Upper lobe of left lung (tissue), 6 donors: ENCODE results near the gene QPCT. TPM values are rescaled to one million over a fixed set of nuclear protein-coding genes. Genes with fewer than 3 reads are reported as not detected.

Experiments
- ATAC-seq, 2 donors: fragments of 200-7000 bp; cut with Tn5 transposase; one replicate each; pipeline ENCODE4 v1.9.1; 2022; ENCODE audit warnings: mild to moderate bottlenecking in 2 of 2, moderate library complexity in 2 of 2; ENCODE audit not compliant: low FRiP score in 2 of 2
- DNase-seq, 2 donors: peaks; one replicate each; pipeline ENCODE4 v3.0.0-alpha.2; 2019 to 2020
- H3K27ac ChIP-seq, 4 donors: fragments of 200-600 bp; sonication (generic); one replicate each; pipeline ENCODE4 v1.5.1; 2016 to 2019
- H3K27me3 ChIP-seq, 4 donors: fragments of 200-600 bp; sonication (generic); one replicate each; pipeline ENCODE4 v1.5.1; 2017 to 2019
- H3K36me3 ChIP-seq, 4 donors: fragments of 200-600 bp; sonication (generic); one replicate each; pipeline ENCODE4 v1.5.1; 2016 to 2019
- H3K4me1 ChIP-seq, 4 donors: fragments of 200-600 bp; sonication (generic); one replicate each; pipeline ENCODE4 v1.5.1; 2018 to 2019
- H3K4me3 ChIP-seq, 4 donors: fragments of 200-600 bp; sonication (generic); one replicate each; pipeline ENCODE4 v1.5.1; 2017 to 2019; ENCODE audit warnings: mild to moderate bottlenecking in 2 of 4, moderate library complexity in 1 of 4
- H3K9me3 ChIP-seq, 4 donors: fragments of 200-600 bp; sonication (generic); one replicate each; pipeline ENCODE4 v1.5.1; 2018 to 2019
- EP300 ChIP-seq, 4 donors: sonication (generic); formaldehyde crosslinking; IDR thresholded peaks; one replicate each; pipeline ENCODE4 v1.5.1; 2017; ENCODE audit warnings: antibody characterized with exemption in 4 of 4, control low read depth in 2 of 4
- POLR2A ChIP-seq, 4 donors: fragments of 450-650 bp; IDR thresholded peaks; one replicate each; pipeline ENCODE4 v1.5.1; 2016 to 2017; ENCODE audit warnings: antibody characterized with exemption in 4 of 4, mild to moderate bottlenecking in 2 of 4
- POLR2AphosphoS5 ChIP-seq, 2 donors: sonication (generic); formaldehyde crosslinking; IDR thresholded peaks; one replicate each; pipeline ENCODE4 v1.5.1; 2017; ENCODE audit warnings: antibody characterized with exemption in 2 of 2
- WGBS, 2 donors: methylation state at CpG; one replicate each; pipeline ENCODE4 v1.1.5; 2017 to 2018; 5-methylcytosine and 5-hydroxymethylcytosine counted together
- total RNA-seq, 6 donors: library from RNA; depleted of rRNA in 4 of 6; stranded (reverse); fragments of >200 nt in 4 of 6; gene quantifications; one replicate each; pipeline versions ENCODE4 v1.1.0 to v1.2.1, GENCODE V29; 2016 to 2021
- TF ChIP-seq, protein P1 (sequence below), 6 experiments: fragments of 450-650 bp in 4 of 6; fragments of 200-600 bp in 2 of 6; sonication (generic) in 2 of 6; IDR thresholded peaks; one replicate each; pipeline ENCODE4 v1.5.1; 2016 to 2019; ENCODE audit warnings: antibody characterized with exemption in 6 of 6
- donor health status: DM: no; HTN: no; CAD: no; lungs with moderate emphysema.
- donor health status: DM: no; HTN: yes; CAD: no; lungs with severe emphysema.

QPCT gene
- total RNA-seq, 6 donors from 2014 or later = 2.0 to 12.5 (median 6.0) TPM; not detected in 1

DNA sequence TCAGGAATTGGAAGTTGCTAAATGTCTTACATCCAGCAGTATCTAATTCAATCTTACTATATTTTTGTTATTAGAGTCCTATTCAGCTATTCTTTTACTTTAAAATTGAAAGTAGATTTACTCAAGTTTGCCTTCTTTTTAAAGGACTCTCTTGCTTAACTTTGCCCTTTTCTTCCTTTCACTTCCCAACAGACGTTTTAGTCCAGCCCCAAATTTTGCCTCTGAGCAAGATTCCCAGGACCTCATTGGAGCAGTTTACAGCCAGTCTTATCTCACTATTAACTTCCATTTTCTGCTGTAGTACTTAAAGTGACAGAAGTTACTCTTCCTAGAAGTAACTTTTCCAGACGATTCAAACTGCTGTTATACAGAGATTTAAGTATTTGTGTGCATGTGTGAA is 18.1 kb upstream of the QPCT start:
- Histone ChIP-seq H3K9me3 (no peaks in the 10 kb centered on the region), H3K27me3 (no peaks in the 10 kb centered on the region), H3K36me3 (no peaks in the 10 kb centered on the region), H3K27ac (peak overlapping the region; percentile 14 to 96 (median 91)), H3K4me1 (peaks cover 16 to 41% (median 24%) of the 10 kb centered on the region in 4 donors), H3K4me3 (peak overlapping the region in 2 of 4 donors; percentile 66 to 90)
- DNase-seq (peak in 1 of 2 donors; percentile 58), ATAC-seq (peak; percentile 77 to 83)
- TF ChIP-seq POLR2A (IDR thresholded peaks at IDR 0.05) (no peak), EP300 (IDR thresholded peaks at IDR 0.05) (no peak), POLR2AphosphoS5 (IDR thresholded peaks at IDR 0.05) (no peak)
- TF ChIP-seq, protein P1, sequence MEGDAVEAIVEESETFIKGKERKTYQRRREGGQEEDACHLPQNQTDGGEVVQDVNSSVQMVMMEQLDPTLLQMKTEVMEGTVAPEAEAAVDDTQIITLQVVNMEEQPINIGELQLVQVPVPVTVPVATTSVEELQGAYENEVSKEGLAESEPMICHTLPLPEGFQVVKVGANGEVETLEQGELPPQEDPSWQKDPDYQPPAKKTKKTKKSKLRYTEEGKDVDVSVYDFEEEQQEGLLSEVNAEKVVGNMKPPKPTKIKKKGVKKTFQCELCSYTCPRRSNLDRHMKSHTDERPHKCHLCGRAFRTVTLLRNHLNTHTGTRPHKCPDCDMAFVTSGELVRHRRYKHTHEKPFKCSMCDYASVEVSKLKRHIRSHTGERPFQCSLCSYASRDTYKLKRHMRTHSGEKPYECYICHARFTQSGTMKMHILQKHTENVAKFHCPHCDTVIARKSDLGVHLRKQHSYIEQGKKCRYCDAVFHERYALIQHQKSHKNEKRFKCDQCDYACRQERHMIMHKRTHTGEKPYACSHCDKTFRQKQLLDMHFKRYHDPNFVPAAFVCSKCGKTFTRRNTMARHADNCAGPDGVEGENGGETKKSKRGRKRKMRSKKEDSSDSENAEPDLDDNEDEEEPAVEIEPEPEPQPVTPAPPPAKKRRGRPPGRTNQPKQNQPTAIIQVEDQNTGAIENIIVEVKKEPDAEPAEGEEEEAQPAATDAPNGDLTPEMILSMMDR (IDR thresholded peaks at IDR 0.05) = no peak
- 10 to 11% methylated on average over 2 of the region's 2 CpGs for WGBS, 2 donors

GRCh38 chr2:37326866-37327634 is 17.4 kb upstream of the QPCT start:
- peaks cover 10 to 36% (median 18%) of the 10 kb centered on the region in 4 donors for H3K4me1 ChIP-seq
- no peaks in the 10 kb centered on the region for H3K36me3 ChIP-seq
- ATAC-seq (no peak), DNase-seq (no peak)
- peak overlapping the region; percentile 14 to 96 (median 61) for H3K27ac ChIP-seq
- WGBS, 2 donors = 73 to 74% methylated on average over 8 of the region's 8 CpGs
- TF ChIP-seq EP300 (IDR thresholded peaks at IDR 0.05) (no peak), POLR2A (IDR thresholded peaks at IDR 0.05) (no peak), POLR2AphosphoS5 (IDR thresholded peaks at IDR 0.05) (no peak)
- TF ChIP-seq, protein P1 (IDR thresholded peaks at IDR 0.05) = no peak
- no peaks in the 10 kb centered on the region for H3K27me3 ChIP-seq
- H3K4me3 ChIP-seq = peak overlapping the region in 2 of 4 donors; percentile 66 to 90
- no peaks in the 10 kb centered on the region for H3K9me3 ChIP-seq

DNA sequence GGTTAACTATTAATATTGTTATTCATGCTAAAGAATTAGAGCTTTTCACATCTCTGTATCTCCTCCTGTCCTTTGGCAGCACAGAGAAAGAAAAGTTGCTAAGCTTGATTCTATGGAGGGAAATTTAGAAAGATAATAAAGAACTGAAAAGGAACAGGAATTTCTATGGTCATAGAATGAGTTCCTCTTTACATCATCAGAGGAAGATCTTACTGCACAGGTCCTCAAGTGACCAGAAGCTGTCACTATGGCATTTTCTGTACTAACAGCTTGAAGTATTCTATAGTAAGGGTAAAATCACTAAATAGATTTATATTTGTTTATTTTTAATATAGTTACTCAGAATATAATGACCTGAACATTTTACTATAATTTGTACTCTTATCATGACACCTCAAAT is 13.7 kb upstream of the QPCT start:
- Histone ChIP-seq H3K27me3 (no peaks in the 10 kb centered on the region), H3K36me3 (no peaks in the 10 kb centered on the region), H3K9me3 (no peaks in the 10 kb centered on the region), H3K4me1 (peaks cover 0 to 13% (median 3%) of the 10 kb centered on the region in 4 donors), H3K4me3 (no peak overlapping the region), H3K27ac (no peak overlapping the region)
- DNase-seq (no peak), ATAC-seq (no peak)
- no peak for TF ChIP-seq POLR2AphosphoS5 (IDR thresholded peaks at IDR 0.05)
- no peak for TF ChIP-seq POLR2A (IDR thresholded peaks at IDR 0.05)
- TF ChIP-seq EP300 (IDR thresholded peaks at IDR 0.05) = no peak
- TF ChIP-seq, protein P1 (IDR thresholded peaks at IDR 0.05) = no peak

- Histone ChIP-seq H3K36me3 (no peaks in the 10 kb centered on the region), H3K27ac (no peak overlapping the region), H3K4me3 (no peak overlapping the region), H3K27me3 (no peaks in the 10 kb centered on the region), H3K4me1 (no peaks in the 10 kb centered on the region), H3K9me3 (no peaks in the 10 kb centered on the region)
- DNase-seq (no peak), ATAC-seq (no peak)
- 64 to 83% methylated on average over 3 of the region's 3 CpGs for WGBS, 2 donors
- no peak for TF ChIP-seq EP300 (IDR thresholded peaks at IDR 0.05)
- no peak for TF ChIP-seq POLR2A (IDR thresholded peaks at IDR 0.05)
Measured at GRCh38 chr2:37332560-37332959, 11.9 kb upstream of the QPCT start.

- H3K27ac ChIP-seq = no peak overlapping the region
- 71 to 90% methylated on average over 2 of the region's 2 CpGs for WGBS, 2 donors
- H3K27me3 ChIP-seq = no peaks in the 10 kb centered on the region
- no peaks in the 10 kb centered on the region for H3K4me1 ChIP-seq
- H3K9me3 ChIP-seq = no peaks in the 10 kb centered on the region
- no peaks in the 10 kb centered on the region for H3K36me3 ChIP-seq
- TF ChIP-seq POLR2AphosphoS5 (IDR thresholded peaks at IDR 0.05) (no peak), EP300 (IDR thresholded peaks at IDR 0.05) (no peak), POLR2A (IDR thresholded peaks at IDR 0.05) (no peak)
- TF ChIP-seq, protein P1 (IDR thresholded peaks at IDR 0.05) = no peak
- DNase-seq = no peak
- H3K4me3 ChIP-seq = no peak overlapping the region
- no peak for ATAC-seq
Measured at GRCh38 chr2:37333256-37333655, 11.2 kb upstream of the QPCT start.
